ENCODE data around the gene CNDP2.

Gene CNDP2

DNA sequence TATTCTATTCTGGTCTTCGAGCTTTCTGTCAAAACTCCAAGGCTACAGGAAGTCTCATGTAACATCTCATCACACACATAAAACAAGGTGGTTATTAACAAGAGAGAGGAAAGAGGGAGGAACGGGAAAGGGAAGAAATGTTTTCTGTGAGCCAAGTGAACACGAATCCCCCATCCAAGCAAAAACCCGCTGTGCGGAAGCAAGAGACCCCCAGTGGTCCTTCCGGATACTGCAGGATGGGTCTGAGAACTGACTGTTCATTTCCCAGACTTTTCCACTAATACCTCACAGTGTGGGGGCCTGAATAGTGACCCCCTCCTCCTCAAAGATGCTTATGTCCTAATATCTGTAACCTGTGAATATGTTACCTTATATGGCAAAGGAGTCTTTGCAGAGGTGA lies 20.0 kb upstream of the CNDP2 start:
- Histone ChIP-seq H3K4me1 (ENCODE audit: control insufficient read depth, low read depth, low read length) (peaks cover 5% of the 10 kb centered on the region), H3K36me3 (ENCODE audit: control insufficient read depth, low read depth, low read length) (no peaks in the 10 kb centered on the region), H3K4me3 (ENCODE audit: low read length) (no peak overlapping the region), H3K27me3 (ENCODE audit: control insufficient read depth, insufficient read depth, low read length) (no peaks in the 10 kb centered on the region), H3K9ac (ENCODE audit: low read length) (no peak overlapping the region), H3K27ac (ENCODE audit: low read length) (no peak overlapping the region), H3K9me3 (ENCODE audit: control insufficient read depth, low read depth, low read length) (no peaks in the 10 kb centered on the region)

DNA sequence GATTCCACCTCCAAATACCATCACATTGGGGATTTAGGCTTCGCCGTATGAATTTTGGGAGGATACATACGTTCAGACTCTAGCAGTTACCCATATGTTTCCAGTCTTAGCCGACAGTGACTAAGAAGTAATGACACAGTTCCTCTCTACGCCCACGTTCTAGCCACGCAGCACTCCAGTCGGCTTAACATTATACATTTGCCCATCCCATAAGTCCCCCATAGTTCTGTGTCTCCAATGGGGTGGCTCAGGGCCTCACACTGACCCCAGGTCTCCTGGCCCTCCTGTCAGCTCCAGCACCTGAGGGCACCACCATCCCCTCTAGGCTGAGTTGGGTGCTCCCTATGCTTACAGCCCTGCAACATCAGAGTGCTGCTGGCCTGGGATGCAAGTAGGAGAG lies 18.4 kb upstream of the CNDP2 start:
- Histone ChIP-seq H3K4me1 (ENCODE audit: control insufficient read depth, low read depth, low read length) (peaks cover 5% of the 10 kb centered on the region), H3K4me3 (ENCODE audit: low read length) (no peak overlapping the region), H3K27me3 (ENCODE audit: control insufficient read depth, insufficient read depth, low read length) (no peaks in the 10 kb centered on the region), H3K36me3 (ENCODE audit: control insufficient read depth, low read depth, low read length) (no peaks in the 10 kb centered on the region), H3K9ac (ENCODE audit: low read length) (no peak overlapping the region), H3K9me3 (ENCODE audit: control insufficient read depth, low read depth, low read length) (no peaks in the 10 kb centered on the region), H3K27ac (ENCODE audit: low read length) (no peak overlapping the region)

DNA sequence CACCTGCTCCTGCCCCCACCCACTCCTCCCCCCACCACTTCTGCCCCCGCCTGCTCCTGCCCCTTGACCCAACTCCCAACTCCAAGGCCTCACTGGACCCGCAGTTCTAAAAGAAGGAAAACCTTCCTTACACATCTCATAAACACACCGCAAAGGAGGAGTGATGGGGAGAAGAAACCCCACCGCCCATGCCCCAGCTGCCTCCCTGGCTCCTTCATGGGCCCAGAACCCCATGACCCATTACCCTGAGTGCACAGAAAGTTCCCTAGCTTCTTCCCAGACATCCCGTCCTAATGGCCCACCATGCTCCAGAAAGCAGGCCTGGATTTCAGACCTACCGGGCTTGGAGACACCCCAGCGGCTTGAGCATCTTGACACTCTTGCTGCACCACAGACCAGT lies 17.8 kb upstream of the CNDP2 start:
- Histone ChIP-seq H3K9me3 (ENCODE audit: control insufficient read depth, low read depth, low read length) (no peaks in the 10 kb centered on the region), H3K4me1 (ENCODE audit: control insufficient read depth, low read depth, low read length) (peaks cover 5% of the 10 kb centered on the region), H3K27ac (ENCODE audit: low read length) (no peak overlapping the region), H3K4me3 (ENCODE audit: low read length) (no peak overlapping the region), H3K36me3 (ENCODE audit: control insufficient read depth, low read depth, low read length) (no peaks in the 10 kb centered on the region), H3K27me3 (ENCODE audit: control insufficient read depth, insufficient read depth, low read length) (no peaks in the 10 kb centered on the region), H3K9ac (ENCODE audit: low read length) (no peak overlapping the region)

- Histone ChIP-seq H3K9ac (ENCODE audit: low read length) (no peak overlapping the region), H3K4me1 (ENCODE audit: control insufficient read depth, low read depth, low read length) (peaks cover 5% of the 10 kb centered on the region), H3K4me3 (ENCODE audit: low read length) (no peak overlapping the region), H3K27ac (ENCODE audit: low read length) (no peak overlapping the region), H3K36me3 (ENCODE audit: control insufficient read depth, low read depth, low read length) (no peaks in the 10 kb centered on the region), H3K27me3 (ENCODE audit: control insufficient read depth, insufficient read depth, low read length) (no peaks in the 10 kb centered on the region), H3K9me3 (ENCODE audit: control insufficient read depth, low read depth, low read length) (no peaks in the 10 kb centered on the region)
These were observed 17.3 kb upstream of the CNDP2 start for GRCh38 chr18:74478880-74479279.

DNA sequence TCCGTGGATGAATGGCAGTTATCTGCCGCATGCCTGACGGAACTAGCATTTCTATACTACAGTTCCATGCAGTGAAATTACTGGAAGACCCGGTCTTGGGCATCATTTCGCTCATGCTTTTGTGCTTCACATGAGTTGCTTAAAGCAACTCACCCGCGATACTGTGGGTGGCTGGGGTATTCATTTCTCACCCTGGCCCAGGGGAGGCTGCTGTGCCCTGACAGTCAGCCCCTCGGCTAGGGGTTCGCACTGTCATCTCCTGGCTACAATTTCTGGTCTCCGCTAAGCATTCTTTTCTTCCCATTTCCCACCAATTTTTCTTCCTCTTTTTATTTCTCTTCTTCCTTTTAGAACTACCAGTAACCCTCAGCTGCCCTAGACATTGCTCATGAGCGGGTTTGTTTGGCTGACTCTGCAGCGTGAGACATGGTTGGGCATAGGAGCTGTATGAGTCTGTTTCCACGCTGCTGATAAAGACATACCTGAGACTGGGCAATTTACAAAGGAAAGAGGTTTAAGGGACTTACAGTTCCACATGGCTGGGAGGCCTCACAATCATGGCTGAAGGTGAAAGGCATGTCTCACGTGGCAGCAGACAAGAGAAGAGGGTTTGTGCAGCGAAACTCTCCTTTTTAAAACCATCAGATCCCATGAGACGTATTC lies 16.5 kb upstream of the CNDP2 start:
- H3K36me3 ChIP-seq (ENCODE audit: control insufficient read depth, low read depth, low read length), result no peaks in the 10 kb centered on the region
- H3K27me3 ChIP-seq (ENCODE audit: control insufficient read depth, insufficient read depth, low read length), result no peaks in the 10 kb centered on the region
- no peaks in the 10 kb centered on the region for H3K9me3 ChIP-seq (ENCODE audit: control insufficient read depth, low read depth, low read length)
- H3K4me1 ChIP-seq (ENCODE audit: control insufficient read depth, low read depth, low read length), result peaks cover 5% of the 10 kb centered on the region
- no peak overlapping the region for H3K9ac ChIP-seq (ENCODE audit: low read length)
- no peak overlapping the region for H3K4me3 ChIP-seq (ENCODE audit: low read length)
- H3K27ac ChIP-seq (ENCODE audit: low read length), result no peak overlapping the region

- Histone ChIP-seq H3K4me1 (ENCODE audit: control insufficient read depth, low read depth, low read length) (peaks cover 5% of the 10 kb centered on the region), H3K9me3 (ENCODE audit: control insufficient read depth, low read depth, low read length) (no peaks in the 10 kb centered on the region), H3K27me3 (ENCODE audit: control insufficient read depth, insufficient read depth, low read length) (no peaks in the 10 kb centered on the region), H3K27ac (ENCODE audit: low read length) (no peak overlapping the region), H3K36me3 (ENCODE audit: control insufficient read depth, low read depth, low read length) (no peaks in the 10 kb centered on the region), H3K4me3 (ENCODE audit: low read length) (no peak overlapping the region), H3K9ac (ENCODE audit: low read length) (no peak overlapping the region)
These were observed 16.0 kb upstream of the CNDP2 start for GRCh38 chr18:74480149-74480651.

DNA sequence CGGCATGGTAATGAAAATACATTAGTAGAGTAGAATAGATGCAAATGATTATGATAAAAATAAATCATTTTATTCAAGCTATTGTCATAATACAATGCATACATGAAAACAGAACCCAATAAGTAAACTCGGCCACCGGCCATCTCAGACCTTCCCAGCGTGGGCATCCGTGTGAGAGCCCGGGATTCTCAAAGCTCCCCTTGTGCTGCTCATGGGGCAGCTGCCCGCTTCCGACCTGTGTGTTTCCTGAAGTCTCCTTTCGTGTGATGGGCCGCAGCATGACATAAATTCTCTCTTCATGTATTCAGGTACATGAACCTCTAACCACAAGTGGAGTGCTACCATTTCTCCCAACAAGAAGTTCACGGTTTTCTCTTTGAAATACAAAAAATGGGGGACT lies 13.5 kb upstream of the CNDP2 start:
- no peak overlapping the region for H3K27ac ChIP-seq (ENCODE audit: low read length)
- no peaks in the 10 kb centered on the region for H3K4me1 ChIP-seq (ENCODE audit: control insufficient read depth, low read depth, low read length)
- H3K4me3 ChIP-seq (ENCODE audit: low read length), result no peak overlapping the region
- H3K36me3 ChIP-seq (ENCODE audit: control insufficient read depth, low read depth, low read length), result no peaks in the 10 kb centered on the region
- H3K9me3 ChIP-seq (ENCODE audit: control insufficient read depth, low read depth, low read length), result no peaks in the 10 kb centered on the region
- H3K9ac ChIP-seq (ENCODE audit: low read length), result no peak overlapping the region
- H3K27me3 ChIP-seq (ENCODE audit: control insufficient read depth, insufficient read depth, low read length), result no peaks in the 10 kb centered on the region

DNA sequence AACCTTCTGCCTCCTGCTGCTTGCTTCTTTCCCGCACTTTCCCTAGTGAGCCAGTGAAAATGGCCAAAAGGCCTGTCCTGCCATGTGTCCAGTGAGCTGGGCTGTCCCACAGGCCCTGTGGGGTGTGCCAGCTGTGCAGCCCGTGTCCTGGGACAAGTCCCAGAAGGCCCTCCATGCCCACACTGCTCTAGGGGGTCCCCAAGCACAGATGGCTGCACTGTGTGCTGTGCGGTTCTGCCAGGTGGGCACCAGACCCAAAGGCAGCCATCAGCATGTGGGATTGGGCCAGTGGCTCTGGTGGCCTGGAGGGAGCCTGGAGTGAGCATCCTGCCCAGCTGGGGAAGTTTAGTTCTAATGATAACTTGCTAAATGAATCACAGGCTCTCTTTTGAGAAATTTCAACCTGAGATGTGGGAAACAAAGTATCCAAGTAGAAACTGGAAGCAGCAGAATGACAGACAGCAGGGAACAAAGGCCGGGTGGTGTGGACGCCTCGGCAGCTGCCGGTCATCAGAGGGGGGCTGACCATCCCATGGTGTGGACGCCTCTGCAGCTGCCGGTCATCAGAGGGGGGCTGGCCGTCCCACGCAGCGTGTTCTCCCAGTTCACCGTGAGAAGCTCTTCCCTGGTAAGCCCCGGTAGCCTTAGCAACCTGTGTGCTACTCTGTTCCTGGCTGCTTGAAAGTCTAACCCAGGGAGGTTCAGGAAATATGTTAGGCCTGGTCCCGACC lies 9.9 kb upstream of the CNDP2 start:
- H3K27ac ChIP-seq (ENCODE audit: low read length), result no peak overlapping the region
- no peaks in the 10 kb centered on the region for H3K4me1 ChIP-seq (ENCODE audit: control insufficient read depth, low read depth, low read length)
- H3K27me3 ChIP-seq (ENCODE audit: control insufficient read depth, insufficient read depth, low read length), result no peaks in the 10 kb centered on the region
- H3K36me3 ChIP-seq (ENCODE audit: control insufficient read depth, low read depth, low read length), result no peaks in the 10 kb centered on the region
- no peak overlapping the region for H3K9ac ChIP-seq (ENCODE audit: low read length)
- H3K9me3 ChIP-seq (ENCODE audit: control insufficient read depth, low read depth, low read length), result no peaks in the 10 kb centered on the region
- no peak overlapping the region for H3K4me3 ChIP-seq (ENCODE audit: low read length)

DNA sequence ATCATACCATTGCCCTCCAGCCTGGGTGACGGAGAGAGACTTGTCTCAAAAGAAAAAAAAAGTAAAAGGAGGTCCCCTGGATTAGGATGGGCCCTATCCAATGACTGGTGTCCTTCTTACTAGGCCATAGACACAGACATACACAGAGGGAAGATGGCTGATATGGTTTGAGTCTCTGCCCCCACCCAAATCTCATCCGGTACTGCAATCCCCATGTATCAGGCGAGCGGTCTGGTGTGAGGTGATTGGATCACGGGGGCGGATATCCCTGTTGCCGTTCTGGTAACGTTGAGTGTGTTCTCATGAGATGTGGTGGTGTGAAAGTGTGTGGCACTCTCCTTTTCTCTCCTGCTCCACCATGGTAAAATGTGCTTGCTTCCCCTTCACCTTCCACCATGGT lies 7.8 kb upstream of the CNDP2 start:
- Histone ChIP-seq H3K9ac (ENCODE audit: low read length) (no peak overlapping the region), H3K9me3 (ENCODE audit: control insufficient read depth, low read depth, low read length) (no peaks in the 10 kb centered on the region), H3K4me1 (ENCODE audit: control insufficient read depth, low read depth, low read length) (no peaks in the 10 kb centered on the region), H3K27me3 (ENCODE audit: control insufficient read depth, insufficient read depth, low read length) (no peaks in the 10 kb centered on the region), H3K4me3 (ENCODE audit: low read length) (no peak overlapping the region), H3K27ac (ENCODE audit: low read length) (no peak overlapping the region), H3K36me3 (ENCODE audit: control insufficient read depth, low read depth, low read length) (no peaks in the 10 kb centered on the region)

DNA sequence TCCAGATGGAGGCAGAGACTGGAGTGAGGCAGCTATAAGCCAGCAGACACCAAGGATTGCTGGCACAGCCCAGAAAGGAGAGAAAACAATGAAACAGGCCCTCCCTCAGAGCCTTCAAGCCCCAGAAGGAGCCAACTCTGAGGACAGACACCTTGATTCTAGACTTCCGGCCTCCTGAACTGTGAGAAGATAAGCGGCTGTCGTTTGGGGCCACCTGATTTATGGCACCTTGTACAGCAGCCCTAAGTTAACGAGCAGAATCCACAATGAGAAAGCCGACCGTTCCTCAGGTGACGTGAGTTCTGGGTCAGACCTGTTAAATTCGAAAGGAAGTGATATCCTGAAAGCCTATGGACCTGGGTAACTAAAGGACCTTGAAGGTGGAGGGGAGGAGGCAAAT lies 7.3 kb upstream of the CNDP2 start:
- Histone ChIP-seq H3K36me3 (ENCODE audit: control insufficient read depth, low read depth, low read length) (no peaks in the 10 kb centered on the region), H3K9ac (ENCODE audit: low read length) (no peak overlapping the region), H3K4me3 (ENCODE audit: low read length) (no peak overlapping the region), H3K4me1 (ENCODE audit: control insufficient read depth, low read depth, low read length) (no peaks in the 10 kb centered on the region), H3K9me3 (ENCODE audit: control insufficient read depth, low read depth, low read length) (no peaks in the 10 kb centered on the region), H3K27ac (ENCODE audit: low read length) (no peak overlapping the region), H3K27me3 (ENCODE audit: control insufficient read depth, insufficient read depth, low read length) (no peaks in the 10 kb centered on the region)

DNA sequence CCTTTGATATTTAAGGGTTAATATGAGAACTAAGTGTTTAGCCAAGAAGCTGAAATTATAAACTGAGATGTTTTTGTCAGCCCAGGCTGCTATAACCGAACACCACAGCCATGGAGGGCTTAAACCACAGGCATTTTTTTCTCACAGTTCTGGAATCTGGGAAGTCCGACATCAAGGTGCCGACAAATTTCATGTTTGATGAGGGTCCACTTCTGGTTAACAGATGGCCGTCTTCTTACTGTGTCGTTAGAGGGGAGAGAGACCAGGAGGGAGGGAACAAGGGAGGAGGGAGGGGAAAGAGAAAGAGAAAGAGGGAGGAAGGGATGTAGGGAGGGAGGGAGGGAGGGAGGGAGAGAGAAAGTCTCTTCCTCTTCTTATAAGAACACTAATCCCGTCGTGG lies 6.5 kb upstream of the CNDP2 start:
- H3K27me3 ChIP-seq (ENCODE audit: control insufficient read depth, insufficient read depth, low read length), result no peaks in the 10 kb centered on the region
- no peaks in the 10 kb centered on the region for H3K4me1 ChIP-seq (ENCODE audit: control insufficient read depth, low read depth, low read length)
- H3K27ac ChIP-seq (ENCODE audit: low read length), result no peak overlapping the region
- H3K4me3 ChIP-seq (ENCODE audit: low read length), result no peak overlapping the region
- no peaks in the 10 kb centered on the region for H3K36me3 ChIP-seq (ENCODE audit: control insufficient read depth, low read depth, low read length)
- H3K9ac ChIP-seq (ENCODE audit: low read length), result no peak overlapping the region
- H3K9me3 ChIP-seq (ENCODE audit: control insufficient read depth, low read depth, low read length), result no peaks in the 10 kb centered on the region

DNA sequence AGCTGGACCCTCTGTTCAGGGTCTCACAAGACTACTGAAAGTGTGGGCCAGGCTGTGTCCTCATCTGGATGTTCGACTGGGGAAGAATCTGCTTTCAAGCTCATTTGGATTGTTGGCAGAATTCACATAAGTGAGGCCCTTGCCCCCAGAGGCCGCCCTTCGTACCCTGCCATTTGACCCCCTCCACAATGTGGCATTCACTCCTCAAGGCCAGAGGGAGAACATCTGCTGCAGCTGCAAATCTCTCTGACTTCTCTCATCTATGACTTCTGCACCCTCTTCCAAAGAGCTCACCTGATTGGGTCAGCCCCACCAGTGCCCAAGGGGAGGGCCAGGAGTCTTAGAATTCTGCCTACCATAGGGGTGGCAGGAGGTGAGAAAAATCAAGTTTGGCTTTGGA lies 3.9 kb upstream of the CNDP2 start:
- Histone ChIP-seq H3K27ac (ENCODE audit: low read length) (no peak overlapping the region), H3K36me3 (ENCODE audit: control insufficient read depth, low read depth, low read length) (no peaks in the 10 kb centered on the region), H3K9me3 (ENCODE audit: control insufficient read depth, low read depth, low read length) (no peaks in the 10 kb centered on the region), H3K9ac (ENCODE audit: low read length) (no peak overlapping the region), H3K4me1 (ENCODE audit: control insufficient read depth, low read depth, low read length) (peaks cover 3% of the 10 kb centered on the region), H3K4me3 (ENCODE audit: low read length) (no peak overlapping the region), H3K27me3 (ENCODE audit: control insufficient read depth, insufficient read depth, low read length) (no peaks in the 10 kb centered on the region)

Measured in iPS-18a (cell line).